Nephron (organoid): ENCODE results near the gene C1orf105.

Experiments used
- H3K27ac Mint-ChIP-seq, 3 experiments: 2 replicates each; pipeline ENCODE4 v1.8.0; 2020; ENCODE audit warnings: mixed read lengths in 3 of 3, mild to moderate bottlenecking in 2 of 3, moderate library complexity in 1 of 3
- H3K27me3 Mint-ChIP-seq: 2 replicates; pipeline ENCODE4 v1.8.0; 2021; ENCODE audit warnings: low read depth, mild to moderate bottlenecking, moderate library complexity, mixed read lengths
- H3K36me3 Mint-ChIP-seq: 2 replicates; pipeline ENCODE4 v1.8.0; 2020; ENCODE audit warnings: low read depth, mixed read lengths
- H3K4me1 Mint-ChIP-seq: 2 replicates; pipeline ENCODE4 v1.8.0; 2020; ENCODE audit warnings: mixed read lengths
- H3K4me3 Mint-ChIP-seq, 3 experiments: 2 replicates each; pipeline ENCODE4 v1.8.0; 2020; ENCODE audit warnings: mild to moderate bottlenecking in 3 of 3, mixed read lengths in 3 of 3, moderate library complexity in 2 of 3
- H3K9me3 Mint-ChIP-seq: 2 replicates; pipeline ENCODE4 v1.8.0; 2020; ENCODE audit warnings: mixed read lengths
- TF ChIP-seq, protein P1 (sequence below), 3 experiments: fragments of 200-600 bp; sonication (generic); IDR thresholded peaks; one replicate each; pipeline ENCODE4 v1.5.0; 2021; ENCODE audit warnings: antibody characterized with exemption in 3 of 3; ENCODE audit not compliant: unreplicated experiment in 3 of 3

C1orf105 gene

DNA sequence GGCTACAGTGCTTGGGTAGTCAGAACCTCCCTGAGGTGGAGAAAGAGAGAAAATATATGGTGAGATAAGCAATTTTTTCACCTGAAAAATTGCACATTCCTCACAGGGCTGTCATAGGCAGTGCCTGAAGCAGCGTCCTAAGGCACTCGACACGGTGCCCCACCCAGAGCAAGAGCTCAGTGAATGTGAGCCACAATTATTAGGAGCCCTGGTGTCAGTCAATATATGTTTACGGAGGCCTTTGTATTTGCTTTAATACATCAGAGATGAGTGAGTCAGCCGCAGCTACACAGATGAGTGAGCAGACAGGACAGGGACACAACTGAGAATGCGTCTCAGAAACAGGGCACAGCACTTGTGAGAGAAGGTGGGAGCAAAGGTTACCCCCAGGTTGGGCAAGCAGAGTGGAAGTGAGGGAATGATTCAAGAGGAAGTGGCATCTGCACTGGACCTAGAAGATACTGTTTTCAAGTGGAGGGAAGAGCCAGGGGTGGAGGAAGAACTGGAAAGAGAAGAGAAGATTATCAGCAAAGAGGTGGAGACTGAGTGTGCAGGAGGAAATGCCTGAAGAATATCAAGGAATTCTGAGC, 28.6 kb downstream of the C1orf105 start:
- TF ChIP-seq, protein P1, sequence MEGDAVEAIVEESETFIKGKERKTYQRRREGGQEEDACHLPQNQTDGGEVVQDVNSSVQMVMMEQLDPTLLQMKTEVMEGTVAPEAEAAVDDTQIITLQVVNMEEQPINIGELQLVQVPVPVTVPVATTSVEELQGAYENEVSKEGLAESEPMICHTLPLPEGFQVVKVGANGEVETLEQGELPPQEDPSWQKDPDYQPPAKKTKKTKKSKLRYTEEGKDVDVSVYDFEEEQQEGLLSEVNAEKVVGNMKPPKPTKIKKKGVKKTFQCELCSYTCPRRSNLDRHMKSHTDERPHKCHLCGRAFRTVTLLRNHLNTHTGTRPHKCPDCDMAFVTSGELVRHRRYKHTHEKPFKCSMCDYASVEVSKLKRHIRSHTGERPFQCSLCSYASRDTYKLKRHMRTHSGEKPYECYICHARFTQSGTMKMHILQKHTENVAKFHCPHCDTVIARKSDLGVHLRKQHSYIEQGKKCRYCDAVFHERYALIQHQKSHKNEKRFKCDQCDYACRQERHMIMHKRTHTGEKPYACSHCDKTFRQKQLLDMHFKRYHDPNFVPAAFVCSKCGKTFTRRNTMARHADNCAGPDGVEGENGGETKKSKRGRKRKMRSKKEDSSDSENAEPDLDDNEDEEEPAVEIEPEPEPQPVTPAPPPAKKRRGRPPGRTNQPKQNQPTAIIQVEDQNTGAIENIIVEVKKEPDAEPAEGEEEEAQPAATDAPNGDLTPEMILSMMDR (IDR thresholded peaks at IDR 0.05; ENCODE audit: unreplicated experiment in 3 of 3) = no peak
- peak overlapping the region in 1 of 3 experiments; percentile 0 for H3K4me3 Mint-ChIP-seq
- H3K4me1 Mint-ChIP-seq = peaks cover 46% of the 10 kb centered on the region
- no peaks in the 10 kb centered on the region for H3K27me3 Mint-ChIP-seq
- peak overlapping the region; percentile 50 to 86 (median 81) for H3K27ac Mint-ChIP-seq
- H3K9me3 Mint-ChIP-seq = no peaks in the 10 kb centered on the region
- no peaks in the 10 kb centered on the region for H3K36me3 Mint-ChIP-seq

DNA sequence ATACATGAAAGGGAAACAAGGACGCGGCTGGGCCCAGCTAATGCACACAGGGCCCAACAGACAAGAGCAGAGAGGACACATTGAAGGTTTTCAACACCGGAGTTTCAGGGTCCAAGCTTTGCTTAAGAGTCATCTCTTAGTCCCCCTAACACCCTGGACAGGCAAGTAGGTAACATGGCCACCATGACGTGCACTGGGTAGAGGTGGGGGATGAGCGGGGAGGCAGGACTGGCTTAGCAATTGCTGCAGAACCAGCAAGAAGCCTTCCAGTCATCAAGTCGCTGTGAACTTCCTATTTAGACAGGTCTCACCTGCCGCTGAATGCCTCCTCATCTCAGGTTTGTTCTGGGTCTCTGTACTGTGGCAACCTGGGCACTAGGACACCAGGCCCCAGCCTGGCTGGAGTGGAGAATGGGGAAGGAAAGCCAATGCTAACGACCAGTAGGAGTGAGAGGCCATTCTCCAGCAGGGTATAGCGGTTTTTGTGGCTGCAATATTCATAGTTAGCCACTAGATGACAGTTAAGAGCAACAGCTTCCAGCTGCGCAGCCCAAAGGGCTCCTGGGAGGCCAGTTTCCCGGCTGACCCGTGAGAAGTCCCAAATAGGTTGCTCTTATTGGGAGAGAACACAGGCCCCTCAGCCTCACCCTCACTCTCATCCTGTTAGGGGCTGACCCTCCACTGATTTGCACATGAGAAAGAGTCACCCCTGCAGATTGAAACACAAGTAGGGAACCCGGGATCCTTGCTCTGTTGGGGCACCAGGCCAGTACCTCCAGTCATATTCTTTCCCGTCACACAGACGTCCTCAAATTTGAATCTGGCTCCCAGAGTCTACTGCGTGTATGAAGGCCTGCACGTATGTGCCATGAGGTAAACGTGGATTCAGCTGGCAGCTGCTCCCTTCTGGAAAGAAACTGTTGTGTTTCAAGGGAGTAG, 29.4 kb downstream of the C1orf105 start:
- TF ChIP-seq, protein P1 (IDR thresholded peaks at IDR 0.05; ENCODE audit: unreplicated experiment in 3 of 3) = peak; percentile 83 to 90 (median 87)
- Mint-ChIP-seq H3K36me3 (no peaks in the 10 kb centered on the region), H3K9me3 (no peaks in the 10 kb centered on the region), H3K4me3 (peak overlapping the region in 1 of 3 experiments; percentile 12), H3K4me1 (peaks cover 47% of the 10 kb centered on the region), H3K27me3 (no peaks in the 10 kb centered on the region), H3K27ac (peak overlapping the region; percentile 50 to 86 (median 81))

DNA sequence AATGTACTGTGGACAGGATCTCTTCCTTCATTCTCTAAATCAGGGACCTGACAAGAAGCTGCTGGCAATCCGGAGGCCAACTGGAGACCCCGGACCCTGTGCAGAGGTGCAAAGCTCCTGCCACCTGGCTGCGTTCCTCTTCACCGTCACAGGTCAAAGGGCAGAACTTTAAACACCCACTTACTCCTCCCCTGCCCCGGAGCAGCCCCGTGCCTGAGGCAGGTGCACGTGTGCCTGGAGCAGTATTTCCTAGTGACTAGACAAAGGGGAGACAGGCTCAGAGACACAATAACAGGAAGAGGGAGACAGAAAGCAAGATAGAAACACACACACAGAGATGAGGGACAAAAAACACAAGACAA, 30.0 kb downstream of the C1orf105 start:
- no peaks in the 10 kb centered on the region for H3K9me3 Mint-ChIP-seq
- H3K36me3 Mint-ChIP-seq = no peaks in the 10 kb centered on the region
- H3K27me3 Mint-ChIP-seq = no peaks in the 10 kb centered on the region
- H3K27ac Mint-ChIP-seq = peak overlapping the region; percentile 50 to 86 (median 81)
- peak overlapping the region in 1 of 3 experiments; percentile 12 for H3K4me3 Mint-ChIP-seq
- peaks cover 52% of the 10 kb centered on the region for H3K4me1 Mint-ChIP-seq
- TF ChIP-seq, protein P1 (IDR thresholded peaks at IDR 0.05; ENCODE audit: unreplicated experiment in 3 of 3) = no peak

DNA sequence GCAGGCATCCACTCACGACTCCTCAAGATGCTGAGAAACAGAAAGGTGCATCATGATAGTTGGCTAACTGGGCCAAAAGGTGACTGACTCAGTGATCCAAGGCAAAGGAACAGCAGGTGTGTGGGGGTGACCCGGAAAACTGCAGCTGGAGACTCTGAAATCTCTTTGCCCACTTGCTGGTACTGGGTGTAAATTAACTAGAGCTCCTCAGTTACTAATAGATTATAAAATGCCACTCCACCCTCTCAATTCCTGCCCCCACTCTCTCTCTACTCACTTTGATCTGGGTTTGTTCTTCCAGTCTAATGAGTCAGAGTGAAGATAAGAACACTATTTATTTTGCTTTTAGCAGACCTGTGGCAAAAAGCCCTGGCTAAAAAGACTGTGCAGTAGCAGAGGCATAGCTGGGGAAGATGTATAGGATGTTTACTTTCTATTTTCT, 30.5 kb downstream of the C1orf105 start:
- TF ChIP-seq, protein P1 (IDR thresholded peaks at IDR 0.05; ENCODE audit: unreplicated experiment in 3 of 3) = no peak
- H3K4me1 Mint-ChIP-seq = peaks cover 52% of the 10 kb centered on the region
- no peaks in the 10 kb centered on the region for H3K36me3 Mint-ChIP-seq
- no peak overlapping the region for H3K4me3 Mint-ChIP-seq
- H3K27me3 Mint-ChIP-seq = no peaks in the 10 kb centered on the region
- peak overlapping the region; percentile 50 to 86 (median 81) for H3K27ac Mint-ChIP-seq
- H3K9me3 Mint-ChIP-seq = no peaks in the 10 kb centered on the region

DNA sequence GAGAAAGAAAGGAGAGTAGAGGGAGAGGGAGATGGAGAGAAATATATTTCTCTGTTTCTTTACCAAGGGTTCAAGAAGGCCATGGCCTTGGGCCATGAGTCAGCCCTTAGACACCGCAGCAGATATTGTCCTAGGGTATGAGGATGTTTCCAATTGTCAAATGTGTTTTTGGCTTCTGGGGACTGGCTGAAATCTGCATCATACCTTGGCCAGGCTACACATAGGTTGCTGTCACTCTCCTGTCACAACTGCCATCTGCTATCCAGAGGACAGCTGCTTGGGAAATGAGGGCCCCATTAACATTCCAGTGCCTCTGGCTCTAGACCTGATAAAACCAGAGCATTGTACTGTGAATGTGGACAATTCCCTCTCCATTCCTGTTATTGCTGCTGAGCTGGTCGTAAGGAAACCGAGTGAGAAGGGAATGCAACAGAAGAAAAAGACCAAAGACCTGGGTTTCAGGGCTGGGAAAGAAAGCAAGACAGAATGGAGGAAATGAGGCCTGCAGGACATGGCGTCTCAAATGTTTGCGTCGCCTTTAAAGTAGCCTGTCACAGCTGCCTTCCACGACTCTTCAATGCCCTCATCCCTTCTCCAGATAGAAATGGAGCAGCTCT, 32.2 kb downstream of the C1orf105 start:
- Mint-ChIP-seq H3K36me3 (no peaks in the 10 kb centered on the region), H3K27ac (peak overlapping the region; percentile 68 to 91 (median 76)), H3K4me3 (peak overlapping the region; percentile 52 to 86 (median 70)), H3K27me3 (no peaks in the 10 kb centered on the region), H3K4me1 (peaks cover 59% of the 10 kb centered on the region), H3K9me3 (no peaks in the 10 kb centered on the region)
- TF ChIP-seq, protein P1 (IDR thresholded peaks at IDR 0.05; ENCODE audit: unreplicated experiment in 3 of 3) = no peak
